Measurements from ENCODE around the gene SKIL. TPM values are rescaled to one million over a fixed set of nuclear protein-coding genes. Genes with fewer than 3 reads are reported as not detected.

Gene SKIL
- total RNA-seq, 1 experiment from 2014 or later: 94.2 TPM

DNA sequence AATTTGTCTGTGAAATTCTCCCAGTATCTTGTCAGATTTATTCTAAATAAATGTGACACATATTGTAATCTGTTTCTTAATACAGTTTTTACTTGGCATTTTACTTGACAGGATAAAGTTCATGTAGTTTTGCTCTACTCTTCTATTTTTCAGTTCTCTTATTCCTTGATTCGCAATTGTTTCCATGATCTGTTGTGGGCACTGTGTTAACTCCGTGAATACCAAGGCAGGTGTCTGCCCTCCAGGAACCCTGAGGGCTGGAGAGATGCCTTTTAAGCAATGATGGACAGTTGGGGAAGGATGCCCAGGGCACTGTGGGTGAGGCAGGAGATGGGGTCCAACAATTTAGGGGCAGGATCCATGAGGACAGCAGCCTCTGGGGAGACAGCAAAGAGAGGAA is 64.2 kb downstream of the SKIL start:
- no peak overlapping the region for H3K4me3 ChIP-seq (ENCODE audit: low read depth in 2 of 2, low read length in 2 of 2)
- CTCF ChIA-PET: no interaction called here
- POLR2A ChIA-PET: no interaction called here

DNA sequence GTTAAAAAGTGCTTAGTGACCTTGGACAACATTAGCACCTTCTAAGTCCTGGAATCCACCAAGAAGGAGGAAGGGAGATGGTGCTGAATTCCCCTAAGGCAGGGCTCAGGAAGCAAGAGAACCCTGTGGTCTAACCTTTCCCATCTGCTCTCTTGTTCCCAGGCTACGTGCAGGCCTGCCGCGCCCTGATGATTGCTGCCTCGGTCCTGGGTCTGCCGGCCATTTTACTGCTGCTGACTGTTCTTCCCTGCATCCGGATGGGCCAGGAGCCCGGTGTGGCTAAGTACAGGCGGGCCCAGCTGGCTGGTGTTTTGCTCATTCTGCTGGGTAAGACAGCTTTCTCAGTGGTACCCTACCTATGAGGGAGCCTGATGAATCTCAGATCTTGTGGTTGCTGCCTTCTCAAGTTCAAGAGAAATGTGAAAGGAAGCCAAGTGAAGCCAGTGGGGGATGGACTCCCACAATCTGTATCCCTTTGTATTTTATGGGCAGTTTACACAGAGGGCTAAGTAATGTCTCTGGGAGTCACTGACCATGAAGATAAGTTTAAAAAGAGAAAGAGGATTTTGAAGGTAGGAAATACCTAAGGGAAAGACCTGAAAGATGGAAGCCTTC is 65.6 kb downstream of the SKIL start:
- intact Hi-C loops (cut with micrococcal nuclease; ENCODE audit: unreplicated experiment): no loop called here
- ATAC-seq: no peak
- H3K27me3 ChIP-seq (ENCODE audit: control insufficient read depth, insufficient read depth, low read length): no peaks in the 10 kb centered on the region
- H3K9me3 ChIP-seq (ENCODE audit: control insufficient read depth, insufficient read depth, low read depth, low read length): no peaks in the 10 kb centered on the region
- H3K27ac ChIP-seq (ENCODE audit: low read length): no peak overlapping the region
- ChIA-PET CTCF (interaction anchor here (1.0 kb wide), 1 partner anchor 9 kb away, joined by 3 read pairs; no protein-coding TSS in a partner anchor), POLR2A (interaction anchor here (0.7 kb wide), 1 partner anchor 279 kb away, joined by 9 read pairs; no protein-coding TSS in a partner anchor)
- in situ Hi-C loops (cut with HindIII; ENCODE audit: low pct_unique_long_range_greater_than_20kb, low sequenced_read_pairs): no loop called here
- TF ChIP-seq, protein P1, sequence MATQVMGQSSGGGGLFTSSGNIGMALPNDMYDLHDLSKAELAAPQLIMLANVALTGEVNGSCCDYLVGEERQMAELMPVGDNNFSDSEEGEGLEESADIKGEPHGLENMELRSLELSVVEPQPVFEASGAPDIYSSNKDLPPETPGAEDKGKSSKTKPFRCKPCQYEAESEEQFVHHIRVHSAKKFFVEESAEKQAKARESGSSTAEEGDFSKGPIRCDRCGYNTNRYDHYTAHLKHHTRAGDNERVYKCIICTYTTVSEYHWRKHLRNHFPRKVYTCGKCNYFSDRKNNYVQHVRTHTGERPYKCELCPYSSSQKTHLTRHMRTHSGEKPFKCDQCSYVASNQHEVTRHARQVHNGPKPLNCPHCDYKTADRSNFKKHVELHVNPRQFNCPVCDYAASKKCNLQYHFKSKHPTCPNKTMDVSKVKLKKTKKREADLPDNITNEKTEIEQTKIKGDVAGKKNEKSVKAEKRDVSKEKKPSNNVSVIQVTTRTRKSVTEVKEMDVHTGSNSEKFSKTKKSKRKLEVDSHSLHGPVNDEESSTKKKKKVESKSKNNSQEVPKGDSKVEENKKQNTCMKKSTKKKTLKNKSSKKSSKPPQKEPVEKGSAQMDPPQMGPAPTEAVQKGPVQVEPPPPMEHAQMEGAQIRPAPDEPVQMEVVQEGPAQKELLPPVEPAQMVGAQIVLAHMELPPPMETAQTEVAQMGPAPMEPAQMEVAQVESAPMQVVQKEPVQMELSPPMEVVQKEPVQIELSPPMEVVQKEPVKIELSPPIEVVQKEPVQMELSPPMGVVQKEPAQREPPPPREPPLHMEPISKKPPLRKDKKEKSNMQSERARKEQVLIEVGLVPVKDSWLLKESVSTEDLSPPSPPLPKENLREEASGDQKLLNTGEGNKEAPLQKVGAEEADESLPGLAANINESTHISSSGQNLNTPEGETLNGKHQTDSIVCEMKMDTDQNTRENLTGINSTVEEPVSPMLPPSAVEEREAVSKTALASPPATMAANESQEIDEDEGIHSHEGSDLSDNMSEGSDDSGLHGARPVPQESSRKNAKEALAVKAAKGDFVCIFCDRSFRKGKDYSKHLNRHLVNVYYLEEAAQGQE (IDR thresholded peaks at IDR 0.05; ENCODE audit: insufficient read depth in 1 of 2, low read depth in 2 of 2, low read length in 1 of 2): no peak
- TF ChIP-seq TCF7L2 (IDR thresholded peaks at IDR 0.05; ENCODE audit: low read depth, low read length): no peak
- BruUV-seq (replicated peaks): no TSS peak
- H3K4me3 ChIP-seq (ENCODE audit: low read depth in 2 of 2, low read length in 2 of 2): no peak overlapping the region
- no peak for DNase-seq (ENCODE audit: low read depth, low spot score)
- no peaks in the 10 kb centered on the region for H3K4me1 ChIP-seq (ENCODE audit: control insufficient read depth, insufficient read depth, low read length)
- H3K36me3 ChIP-seq (ENCODE audit: control insufficient read depth, insufficient read depth, low read length): no peaks in the 10 kb centered on the region

More for the DNA sequence above, 64.2 kb downstream of the SKIL start:
- BruUV-seq (replicated peaks): no TSS peak
- DNase-seq (ENCODE audit: low read depth, low spot score) (no peak), ATAC-seq (no peak)
- Histone ChIP-seq H3K36me3 (ENCODE audit: control insufficient read depth, insufficient read depth, low read length) (no peaks in the 10 kb centered on the region), H3K27ac (ENCODE audit: low read length) (no peak overlapping the region), H3K9me3 (ENCODE audit: control insufficient read depth, insufficient read depth, low read depth, low read length) (no peaks in the 10 kb centered on the region), H3K4me1 (ENCODE audit: control insufficient read depth, insufficient read depth, low read length) (no peaks in the 10 kb centered on the region), H3K27me3 (ENCODE audit: control insufficient read depth, insufficient read depth, low read length) (no peaks in the 10 kb centered on the region)
- in situ Hi-C loops (cut with HindIII; ENCODE audit: low pct_unique_long_range_greater_than_20kb, low sequenced_read_pairs) (no loop called here), intact Hi-C loops (cut with micrococcal nuclease; ENCODE audit: unreplicated experiment) (no loop called here)
- TF ChIP-seq, protein P1 (IDR thresholded peaks at IDR 0.05; ENCODE audit: insufficient read depth in 1 of 2, low read depth in 2 of 2, low read length in 1 of 2): no peak
- TF ChIP-seq SIN3A (IDR thresholded peaks at IDR 0.05; ENCODE audit: borderline replicate concordance, insufficient read depth, low read depth, low read length) (no peak), POLR2AphosphoS5 (IDR thresholded peaks at IDR 0.05; ENCODE audit: low read depth, low read length) (no peak), TCF7L2 (IDR thresholded peaks at IDR 0.05; ENCODE audit: low read depth, low read length) (no peak)
- TF ChIP-seq, protein P2, sequence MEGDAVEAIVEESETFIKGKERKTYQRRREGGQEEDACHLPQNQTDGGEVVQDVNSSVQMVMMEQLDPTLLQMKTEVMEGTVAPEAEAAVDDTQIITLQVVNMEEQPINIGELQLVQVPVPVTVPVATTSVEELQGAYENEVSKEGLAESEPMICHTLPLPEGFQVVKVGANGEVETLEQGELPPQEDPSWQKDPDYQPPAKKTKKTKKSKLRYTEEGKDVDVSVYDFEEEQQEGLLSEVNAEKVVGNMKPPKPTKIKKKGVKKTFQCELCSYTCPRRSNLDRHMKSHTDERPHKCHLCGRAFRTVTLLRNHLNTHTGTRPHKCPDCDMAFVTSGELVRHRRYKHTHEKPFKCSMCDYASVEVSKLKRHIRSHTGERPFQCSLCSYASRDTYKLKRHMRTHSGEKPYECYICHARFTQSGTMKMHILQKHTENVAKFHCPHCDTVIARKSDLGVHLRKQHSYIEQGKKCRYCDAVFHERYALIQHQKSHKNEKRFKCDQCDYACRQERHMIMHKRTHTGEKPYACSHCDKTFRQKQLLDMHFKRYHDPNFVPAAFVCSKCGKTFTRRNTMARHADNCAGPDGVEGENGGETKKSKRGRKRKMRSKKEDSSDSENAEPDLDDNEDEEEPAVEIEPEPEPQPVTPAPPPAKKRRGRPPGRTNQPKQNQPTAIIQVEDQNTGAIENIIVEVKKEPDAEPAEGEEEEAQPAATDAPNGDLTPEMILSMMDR (IDR thresholded peaks at IDR 0.05): no peak
